HG02588 (cell line): ENCODE results near the gene PCSK9.

ENCODE experiments used
- ATAC-seq: cut with Tn5 transposase; IDR thresholded peaks from one replicate; pipeline ENCODE4 v1.9.1; 2021; ENCODE audit warnings: mild to moderate bottlenecking, moderate library complexity; ENCODE audit not compliant: unreplicated experiment

PCSK9 gene

DNA sequence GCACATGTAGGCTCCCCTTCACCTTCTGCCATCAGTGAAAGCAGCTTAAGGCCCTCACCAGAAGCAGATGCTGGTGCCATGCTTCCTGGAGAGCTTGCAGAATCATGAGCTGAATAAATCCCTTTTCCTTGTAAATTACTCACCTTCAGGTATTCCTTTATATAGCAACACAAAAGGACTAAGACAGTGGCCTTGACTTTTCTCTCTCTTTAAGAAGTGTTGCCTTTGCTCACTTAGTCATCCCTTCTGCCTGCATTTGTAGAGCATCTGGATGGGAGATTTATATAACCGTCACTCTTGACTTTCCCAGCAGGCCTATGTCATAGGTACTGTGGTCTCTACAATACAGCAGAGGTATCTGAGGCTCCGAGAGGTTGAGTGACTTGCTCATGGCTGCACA lies 3.7 kb downstream of the PCSK9 start:
- ATAC-seq = no peak

DNA sequence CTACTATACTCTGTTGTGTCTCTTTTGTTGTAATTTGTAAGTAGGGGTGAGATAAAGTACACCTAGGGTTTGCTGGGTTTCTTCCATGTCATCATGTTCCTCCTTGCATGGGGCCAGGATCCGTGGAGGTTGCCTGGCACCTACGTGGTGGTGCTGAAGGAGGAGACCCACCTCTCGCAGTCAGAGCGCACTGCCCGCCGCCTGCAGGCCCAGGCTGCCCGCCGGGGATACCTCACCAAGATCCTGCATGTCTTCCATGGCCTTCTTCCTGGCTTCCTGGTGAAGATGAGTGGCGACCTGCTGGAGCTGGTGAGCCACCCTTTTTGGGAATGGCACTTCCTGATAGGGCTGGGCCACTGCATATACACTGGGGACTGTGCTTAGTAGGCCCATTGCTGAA lies 4.4 kb downstream of the PCSK9 start:
- no peak for ATAC-seq

DNA sequence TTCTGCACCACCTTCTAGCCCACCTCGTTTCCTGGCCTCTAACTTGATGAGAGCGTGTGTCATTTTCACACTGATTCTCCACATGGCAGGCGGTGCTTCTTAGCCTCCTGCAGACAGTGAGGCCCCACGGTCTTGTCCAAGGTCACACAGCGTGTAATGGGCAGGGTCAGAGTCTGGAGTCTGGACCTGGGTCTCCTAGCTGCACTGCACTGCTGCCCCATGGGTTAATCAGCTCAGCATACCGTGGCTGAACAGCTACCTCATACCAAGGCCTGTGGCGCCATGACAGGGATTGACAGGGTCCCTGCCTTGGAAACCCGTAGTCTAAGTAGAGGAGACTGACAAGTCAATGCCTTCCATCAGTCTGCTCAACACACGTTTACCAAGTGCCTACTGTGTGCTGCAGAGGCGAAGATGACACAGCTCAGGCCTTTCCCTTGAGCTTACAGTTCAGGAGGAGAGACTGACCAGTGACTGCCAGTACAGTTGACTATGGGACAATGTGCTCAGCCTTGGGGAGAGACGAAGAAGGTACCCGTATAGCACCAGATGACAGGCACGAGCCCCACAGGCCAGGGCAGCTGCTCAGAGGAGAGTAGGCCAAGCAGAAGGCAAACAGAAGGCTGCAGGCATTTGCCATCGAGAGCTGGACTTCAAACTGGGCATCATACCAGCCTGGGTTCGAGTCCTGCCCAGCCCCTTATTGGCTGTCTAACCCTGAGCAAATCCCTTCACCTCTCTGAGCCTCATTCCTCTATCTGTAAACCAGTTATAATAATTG lies 5.5 kb downstream of the PCSK9 start:
- ATAC-seq = no peak

DNA sequence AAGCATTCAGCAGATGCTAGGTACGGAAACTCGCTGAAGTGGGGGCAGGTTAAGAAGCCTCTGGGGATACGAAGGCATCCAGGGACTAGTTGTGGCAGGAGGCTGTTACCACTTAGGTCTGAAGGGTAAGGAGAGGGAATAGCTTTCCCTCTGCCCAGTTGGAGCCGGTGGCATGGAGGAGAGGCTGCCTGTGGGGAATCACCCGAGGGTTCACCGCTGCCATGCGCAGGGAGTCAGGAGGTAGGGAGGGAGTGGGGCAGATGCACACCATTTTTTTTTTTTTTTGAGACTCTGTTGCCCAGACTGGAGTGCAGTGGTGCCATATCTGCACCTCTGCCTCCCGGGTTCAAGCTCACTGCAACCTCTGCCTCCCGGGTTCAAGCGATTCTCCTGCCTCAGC lies 6.1 kb downstream of the PCSK9 start:
- no peak for ATAC-seq

DNA sequence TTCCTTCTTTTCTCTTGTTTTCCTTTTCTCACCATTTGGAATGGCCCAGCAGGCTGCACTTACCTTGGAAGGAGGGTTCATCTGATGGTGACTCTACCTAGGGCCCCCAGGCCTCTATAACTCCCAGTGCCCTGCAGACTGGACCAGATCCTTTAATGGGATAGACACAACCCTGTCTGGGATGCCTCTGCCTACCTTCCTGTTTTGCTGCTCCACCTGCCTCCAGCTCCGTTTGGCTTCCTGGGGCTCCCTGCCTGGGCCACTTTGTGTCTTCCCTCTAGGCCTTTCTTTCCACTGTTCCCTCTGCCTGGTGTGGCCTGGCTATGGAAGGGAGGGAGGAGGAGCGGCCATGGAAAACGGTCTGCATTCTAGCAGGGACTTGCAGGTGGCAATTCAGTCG lies 7.5 kb downstream of the PCSK9 start:
- no peak for ATAC-seq

DNA sequence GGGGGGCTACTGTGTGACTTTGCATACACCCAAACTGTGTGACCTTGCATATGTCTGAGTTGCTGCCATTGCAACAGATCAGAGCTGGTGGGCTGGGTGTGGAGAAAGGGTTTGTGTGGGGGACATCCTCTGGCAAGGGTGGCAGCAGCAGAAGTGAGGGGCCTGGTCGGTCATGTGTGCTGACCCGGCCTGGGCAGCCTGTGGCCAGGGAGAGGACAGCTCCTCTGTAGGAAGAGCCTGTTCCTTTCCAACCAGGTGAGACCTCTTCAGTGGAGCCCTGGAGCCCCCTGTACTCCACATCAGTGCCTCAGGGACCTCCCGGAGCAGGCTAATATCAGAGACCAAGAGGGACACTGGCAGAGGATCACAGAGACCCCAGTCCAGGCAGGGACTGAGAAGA lies 8.3 kb downstream of the PCSK9 start:
- ATAC-seq = no peak

DNA sequence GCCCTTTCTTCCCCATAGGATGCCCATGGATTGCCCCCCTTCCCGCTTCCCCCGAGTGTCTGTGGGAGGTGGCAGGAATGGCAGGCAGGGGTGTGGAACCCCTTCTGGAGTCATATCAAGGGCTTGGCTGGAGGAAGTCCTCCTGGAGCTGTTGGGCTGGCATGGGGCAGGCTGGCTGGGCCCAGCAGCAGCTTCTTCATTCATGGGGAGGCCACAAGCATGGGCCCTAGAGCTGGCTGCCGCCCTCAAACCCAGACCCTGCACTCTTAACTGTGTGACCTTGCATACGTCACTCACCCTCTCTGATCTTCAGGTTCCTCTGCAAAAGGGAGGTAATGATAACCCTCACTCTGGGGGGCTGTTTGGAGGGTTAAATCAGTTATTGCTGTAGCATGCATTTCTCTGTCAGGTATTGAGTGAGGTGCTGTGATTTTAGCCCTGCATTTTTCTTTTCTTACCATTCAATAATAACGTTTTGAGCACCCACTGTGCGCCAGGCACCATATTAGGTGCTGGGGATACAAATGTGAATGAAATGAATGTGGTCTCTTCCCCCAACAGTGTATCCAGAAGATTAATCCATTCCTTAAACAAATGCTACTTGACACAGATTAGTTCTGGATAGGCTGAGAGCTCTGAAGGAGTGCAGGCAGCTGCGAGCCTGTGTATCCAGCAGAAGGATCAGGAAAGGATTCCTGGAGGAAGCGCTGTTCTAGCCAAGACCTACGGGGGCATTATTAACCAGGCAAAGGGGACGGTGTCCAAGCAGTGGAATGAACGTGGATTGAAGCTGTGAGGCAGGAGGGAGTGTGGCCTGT lies 9.3 kb downstream of the PCSK9 start:
- no peak for ATAC-seq

DNA sequence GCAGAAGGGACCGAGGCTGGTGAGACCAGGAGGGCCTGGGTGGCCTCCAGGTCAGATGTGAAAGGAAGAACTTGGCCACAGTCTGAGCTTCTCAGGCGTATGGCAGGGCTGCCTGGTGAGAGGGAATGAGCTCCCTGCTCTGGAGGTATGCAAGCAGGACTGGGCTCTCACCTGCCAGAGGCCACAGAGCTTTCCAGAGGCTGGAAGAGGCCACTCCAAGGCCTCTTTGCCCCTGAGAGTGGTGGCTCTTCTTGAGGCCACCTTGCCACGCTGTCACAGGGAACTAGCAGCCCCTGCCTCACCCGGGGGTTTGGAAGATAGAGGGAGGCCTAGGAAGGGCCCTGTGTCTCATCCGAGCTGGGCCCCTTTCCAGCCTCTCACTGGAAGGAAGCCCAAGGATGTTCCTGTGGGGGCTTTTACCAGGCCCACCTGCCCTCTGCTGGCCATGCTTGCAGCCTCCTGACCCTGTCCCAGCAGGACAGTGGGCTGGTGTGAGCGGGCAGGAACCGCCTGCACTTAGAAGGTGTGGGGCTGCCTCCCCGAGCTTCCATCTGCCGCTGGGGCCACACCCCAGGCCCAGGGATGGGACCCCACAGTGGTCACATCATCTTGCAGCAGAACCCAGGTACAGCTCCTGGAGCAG lies 10.0 kb downstream of the PCSK9 start:
- no peak for ATAC-seq

DNA sequence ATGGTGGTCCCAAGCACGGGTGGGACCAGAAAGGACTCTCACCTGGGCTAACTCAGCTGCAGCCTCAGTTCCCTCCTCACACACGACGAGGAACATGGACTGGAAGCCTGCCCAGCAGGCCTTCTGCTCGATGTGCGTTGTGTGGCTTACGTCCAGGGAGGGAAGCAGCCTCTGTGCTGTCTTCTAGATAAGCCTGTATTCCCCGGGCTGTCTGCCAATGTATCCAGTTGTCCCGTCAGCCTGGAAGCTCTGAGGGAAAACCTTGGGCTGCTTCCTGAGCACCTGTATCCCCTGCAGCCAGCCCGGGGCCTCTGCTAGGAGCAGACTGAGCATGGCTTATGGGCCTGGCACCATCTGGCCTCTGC lies 10.5 kb downstream of the PCSK9 start:
- ATAC-seq = no peak

DNA sequence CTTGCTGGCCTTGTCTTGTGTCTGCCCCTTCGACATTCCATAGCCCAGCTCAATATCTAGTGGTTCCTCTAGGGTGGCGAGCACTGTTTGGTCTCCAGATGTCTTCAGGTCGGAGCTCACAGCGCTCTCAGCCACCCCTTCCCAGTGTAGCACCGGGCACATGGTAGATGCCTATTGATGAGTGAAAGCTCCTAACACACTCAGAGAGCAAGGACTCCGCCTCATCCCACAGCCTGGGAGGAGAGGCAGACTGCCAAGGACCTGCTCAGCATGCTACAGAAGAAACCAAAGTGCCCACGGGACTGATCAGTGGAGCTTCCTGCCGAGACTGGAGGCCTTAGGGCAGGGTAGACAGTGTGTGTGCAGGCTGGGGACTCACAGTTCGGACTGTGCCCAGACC lies 10.9 kb downstream of the PCSK9 start:
- no peak for ATAC-seq

DNA sequence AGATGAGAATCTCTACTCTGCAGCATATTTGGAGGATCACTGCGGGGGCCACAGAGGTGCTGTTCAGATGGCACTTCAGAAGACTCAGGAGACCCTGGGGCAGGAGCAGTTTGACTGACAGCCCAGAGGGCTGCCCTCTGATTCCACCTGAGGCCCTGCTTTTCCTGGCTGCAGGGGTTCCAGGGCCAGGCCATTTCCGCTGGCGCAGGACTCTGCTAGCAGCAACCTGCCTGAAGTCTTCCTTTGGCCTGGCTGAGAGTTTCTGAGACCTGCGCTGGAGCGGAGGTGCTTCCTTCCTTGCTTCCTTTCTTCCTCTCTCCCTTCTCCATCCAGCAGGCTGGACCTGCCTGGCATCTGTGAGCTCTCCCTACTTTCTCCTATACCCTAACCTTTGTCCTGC lies 11.8 kb downstream of the PCSK9 start:
- no peak for ATAC-seq

DNA sequence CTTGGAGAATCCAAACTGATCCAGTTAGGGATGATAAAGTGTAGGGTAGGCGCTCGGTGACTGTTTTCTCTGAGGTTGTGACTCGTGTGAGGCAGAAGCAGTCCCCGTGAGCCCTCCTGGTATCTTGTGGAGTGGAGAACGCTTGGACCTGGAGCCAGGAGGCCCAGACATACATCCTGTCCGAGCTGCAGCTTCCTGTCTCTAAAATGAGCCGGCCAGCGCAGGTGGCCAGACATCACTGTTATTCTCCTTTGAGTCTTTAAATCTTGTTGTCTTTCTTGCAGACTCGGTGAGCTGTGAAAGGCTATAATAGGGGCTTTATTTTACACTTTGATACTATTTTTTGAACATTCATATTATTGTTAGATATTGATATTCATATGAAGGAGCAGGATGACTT lies 12.3 kb downstream of the PCSK9 start:
- no peak for ATAC-seq

DNA sequence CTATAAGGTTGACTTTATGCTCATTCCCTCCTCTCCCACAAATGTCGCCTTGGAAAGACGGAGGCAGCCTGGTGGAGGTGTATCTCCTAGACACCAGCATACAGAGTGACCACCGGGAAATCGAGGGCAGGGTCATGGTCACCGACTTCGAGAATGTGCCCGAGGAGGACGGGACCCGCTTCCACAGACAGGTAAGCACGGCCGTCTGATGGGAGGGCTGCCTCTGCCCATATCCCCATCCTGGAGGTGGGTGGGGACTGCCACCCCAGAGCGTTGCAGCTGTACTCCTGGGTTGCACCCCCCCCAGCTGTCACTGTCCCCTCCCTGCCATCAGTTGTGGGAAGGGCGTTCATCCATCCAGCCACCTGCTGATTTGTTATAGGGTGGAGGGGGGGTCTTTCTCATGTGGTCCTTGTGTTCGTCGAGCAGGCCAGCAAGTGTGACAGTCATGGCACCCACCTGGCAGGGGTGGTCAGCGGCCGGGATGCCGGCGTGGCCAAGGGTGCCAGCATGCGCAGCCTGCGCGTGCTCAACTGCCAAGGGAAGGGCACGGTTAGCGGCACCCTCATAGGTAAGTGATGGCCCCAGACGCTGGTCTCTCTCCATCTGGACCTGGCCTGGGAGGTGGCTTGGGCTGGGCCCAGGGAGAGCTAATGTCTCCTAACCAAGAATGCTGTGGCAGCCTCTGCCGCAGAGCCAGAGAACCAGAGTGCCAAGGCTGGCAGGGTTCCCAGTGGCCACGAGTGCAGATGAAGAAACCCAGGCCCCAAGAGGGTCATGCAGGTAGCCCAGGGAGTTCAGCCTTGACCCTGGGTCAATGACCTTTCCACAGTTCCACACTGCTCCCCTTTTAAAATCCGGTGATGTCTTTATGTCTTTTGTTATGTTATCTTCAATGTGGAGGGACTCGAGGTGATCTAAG lies 13.1 kb downstream of the PCSK9 start:
- no peak for ATAC-seq

DNA sequence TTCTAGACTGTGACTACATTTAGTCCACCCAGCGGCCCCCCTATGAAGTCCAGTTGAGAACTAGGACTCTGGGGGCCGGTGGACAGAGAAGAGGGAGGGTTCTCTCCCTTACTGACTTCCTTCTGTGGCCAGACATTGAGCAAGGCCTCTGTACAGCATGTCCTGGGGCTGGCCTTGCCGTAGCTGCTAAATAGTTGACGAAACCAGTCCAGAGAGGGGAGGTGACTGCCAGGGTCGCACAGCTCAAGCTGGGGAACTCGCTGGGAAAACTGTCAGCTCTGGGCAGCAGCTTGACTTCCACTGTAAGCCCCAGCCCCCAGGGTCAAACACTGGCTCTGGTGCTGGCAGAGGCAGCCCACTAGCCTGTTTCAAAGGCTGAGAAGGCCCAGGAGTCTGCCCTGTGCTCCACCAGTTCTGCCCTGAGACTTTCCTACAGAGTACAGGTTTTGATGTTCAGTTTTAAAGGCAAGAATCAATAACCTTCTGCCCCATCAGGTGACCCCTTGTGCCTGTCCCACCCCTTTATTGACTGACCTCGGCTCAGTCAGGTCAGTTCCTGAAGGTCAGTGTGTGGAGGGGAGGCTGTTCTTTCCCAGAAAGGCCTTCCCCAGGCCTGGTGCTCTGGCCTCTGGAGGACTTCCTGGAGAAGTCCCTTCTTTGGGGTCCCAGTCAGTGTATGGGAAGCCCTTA lies 14.1 kb downstream of the PCSK9 start:
- no peak for ATAC-seq

DNA sequence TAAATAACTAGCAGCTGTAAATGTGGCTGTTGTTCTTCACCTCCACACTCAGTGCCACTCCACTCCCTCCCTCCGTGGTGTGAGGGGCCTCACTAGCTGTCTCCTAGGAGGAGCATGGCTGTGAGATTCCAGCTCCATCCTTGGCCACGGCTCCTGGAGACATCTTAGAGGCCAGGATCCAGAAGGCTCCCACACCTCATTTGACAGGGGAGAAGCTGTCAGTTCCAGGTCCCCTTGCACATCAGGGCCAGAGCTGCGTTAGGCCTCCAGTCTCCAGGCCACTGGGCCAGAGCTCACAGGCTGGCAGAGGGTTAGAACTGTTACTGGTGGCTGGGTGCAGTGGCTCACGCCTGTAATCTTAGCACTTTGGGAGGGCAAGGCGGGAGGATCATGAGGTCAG lies 15.0 kb downstream of the PCSK9 start:
- ATAC-seq = no peak

DNA sequence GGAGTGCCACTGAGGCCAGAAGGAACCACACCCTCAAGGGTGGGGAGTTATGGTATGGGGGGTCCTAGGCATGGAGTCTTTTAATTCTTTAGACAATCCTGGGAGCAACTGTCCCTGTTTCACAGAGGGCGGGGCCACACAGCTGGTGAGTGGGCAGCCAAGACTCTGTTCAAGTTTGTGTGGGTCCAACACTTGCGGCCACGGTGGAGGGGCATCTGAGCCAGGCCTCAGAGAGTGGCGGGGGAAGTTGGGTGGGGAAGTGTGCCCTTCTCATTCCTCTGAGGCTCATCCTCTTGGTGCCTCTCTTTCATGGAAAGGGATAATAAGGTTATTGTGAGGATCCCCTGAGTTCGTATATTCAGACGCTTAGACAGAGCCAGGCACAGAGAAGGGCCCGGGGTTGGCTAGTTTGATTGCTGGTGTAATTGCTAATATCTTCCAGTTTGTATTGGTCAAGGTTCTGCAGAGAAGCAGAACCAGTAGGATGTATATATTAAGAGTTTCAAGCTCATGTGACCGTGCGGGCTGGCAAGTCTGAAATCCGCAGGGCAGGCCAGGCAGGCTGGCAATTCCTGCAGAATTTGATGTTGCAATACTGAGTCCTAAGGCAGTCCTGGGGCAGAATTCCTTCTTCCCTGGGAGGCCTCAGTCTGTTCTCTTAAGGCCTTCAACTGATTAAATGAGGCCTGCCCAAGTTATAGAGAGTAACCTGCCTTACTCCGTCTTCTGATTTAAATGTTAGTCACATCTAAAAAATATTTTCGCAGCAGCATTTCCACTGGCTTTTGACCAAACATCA lies 15.9 kb downstream of the PCSK9 start:
- ATAC-seq = no peak

DNA sequence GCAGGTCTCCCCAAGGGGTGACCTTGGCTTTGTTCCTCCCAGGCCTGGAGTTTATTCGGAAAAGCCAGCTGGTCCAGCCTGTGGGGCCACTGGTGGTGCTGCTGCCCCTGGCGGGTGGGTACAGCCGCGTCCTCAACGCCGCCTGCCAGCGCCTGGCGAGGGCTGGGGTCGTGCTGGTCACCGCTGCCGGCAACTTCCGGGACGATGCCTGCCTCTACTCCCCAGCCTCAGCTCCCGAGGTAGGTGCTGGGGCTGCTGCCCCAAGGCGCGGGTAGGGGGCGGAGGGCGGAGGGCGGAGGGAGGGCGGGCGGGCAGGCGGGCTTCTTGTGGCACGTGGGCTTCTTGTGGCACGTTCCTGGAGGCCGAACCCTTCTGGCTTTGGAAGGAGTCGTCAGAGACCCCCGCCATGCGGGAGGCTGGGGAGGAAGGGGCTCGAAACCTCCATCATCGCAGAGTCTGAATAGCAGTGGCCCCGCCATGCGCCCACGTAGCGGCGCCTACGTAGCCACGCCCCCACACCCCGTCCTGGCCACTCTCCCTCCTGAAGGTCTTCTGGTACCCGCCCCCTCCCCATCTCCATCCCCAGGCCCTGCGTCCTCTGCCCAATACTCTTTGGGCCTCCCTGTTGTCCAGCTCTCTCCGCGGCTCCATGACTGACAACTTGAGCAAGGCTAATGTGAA lies 16.7 kb downstream of the PCSK9 start:
- ATAC-seq = no peak

DNA sequence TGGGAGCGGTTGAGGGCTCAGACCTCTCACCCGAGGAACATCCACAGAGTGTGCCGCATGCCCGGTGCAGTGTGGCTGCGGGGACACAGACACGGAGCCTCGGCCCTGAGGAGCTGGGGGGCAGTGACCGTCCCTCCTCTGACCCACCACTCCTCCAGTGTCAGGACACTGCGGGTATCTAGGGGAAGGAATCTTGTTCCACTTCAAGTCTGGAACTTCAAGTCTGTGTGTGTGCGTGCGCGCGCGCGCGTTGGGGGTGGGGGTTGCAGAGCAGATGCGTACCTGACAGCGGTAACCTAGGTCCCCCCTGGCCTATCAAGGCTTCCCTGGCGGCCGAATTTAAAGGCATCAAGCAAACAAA lies 17.3 kb downstream of the PCSK9 start:
- ATAC-seq = no peak
